B cell (primary cell): Measurements from ENCODE around the gene FCER2. TPM values are rescaled to one million over a fixed set of nuclear protein-coding genes. Genes with fewer than 3 reads are reported as not detected.

Source experiments
- ATAC-seq: fragments of 200-7000 bp; cut with Tn5 transposase; one replicate; pipeline ENCODE4 v1.10.0; 2021; ENCODE audit warnings: low read depth, mild to moderate bottlenecking, moderate number of reproducible peaks, moderate library complexity
- CTCF ChIA-PET: fragments of 350-600 bp; sonication (Branson Sonifier 250); formaldehyde crosslinking; loops from one replicate; lab custom pipeline; 2021; ENCODE audit warnings: antibody characterized with exemption, inconsistent platforms; lab: Charles Lee
- POLR2A ChIA-PET: fragments of 350-600 bp; sonication (Branson Sonifier 250); formaldehyde crosslinking; loops from one replicate; lab custom pipeline; 2021; ENCODE audit warnings: antibody characterized with exemption; lab: Charles Lee
- DNase-seq: peaks from one replicate; pipeline ENCODE4 v3.0.0; 2013
- H2AFZ ChIP-seq: 2 replicates; pipeline ENCODE4 v1.6.1; 2012; ENCODE audit warnings: mild to moderate bottlenecking, low read depth, low read length; ENCODE audit not compliant: insufficient read depth, poor library complexity, severe bottlenecking
- H3K27ac ChIP-seq, 2 donors: 1 replicate in 1 of 2; 2 replicates in 1 of 2; pipeline ENCODE4 v1.5.1; 2012 to 2013; ENCODE audit warnings: low read length in 2 of 2, mild to moderate bottlenecking in 2 of 2, moderate library complexity in 1 of 2
- H3K27me3 ChIP-seq, 4 experiments: fragments of 200-600 bp in 1 of 4; sonication (generic) in 1 of 4; replicated peaks in 1 of 4; 1 replicate in 2 of 4; 2 replicates in 2 of 4; pipeline versions ENCODE4 v1.6.1 to v1.7.0; 2013 to 2016; ENCODE audit warnings: low read length in 3 of 4, mild to moderate bottlenecking in 2 of 4, mixed read lengths in 1 of 4, moderate library complexity in 1 of 4; ENCODE audit not compliant: insufficient read depth in 4 of 4, control insufficient read depth in 3 of 4; ENCODE audit errors: control extremely low read depth in 1 of 4
- H3K36me3 ChIP-seq, 2 experiments: replicated peaks in 1 of 2; 1 replicate in 1 of 2; 2 replicates in 1 of 2; pipeline versions ENCODE4 v1.6.1 to v1.7.1; 2013; ENCODE audit warnings: low read length in 1 of 2; ENCODE audit not compliant: insufficient read depth in 2 of 2, control insufficient read depth in 1 of 2; ENCODE audit errors: control extremely low read depth in 1 of 2, extremely low read depth in 1 of 2
- H3K4me1 ChIP-seq, 2 donors: fragments of 200-600 bp in 1 of 2; sonication (generic) in 1 of 2; 1 replicate in 1 of 2; 2 replicates in 1 of 2; pipeline versions ENCODE4 v1.5.1 to v1.6.1; 2013 to 2017; ENCODE audit warnings: low read length in 2 of 2; ENCODE audit not compliant: control insufficient read depth in 2 of 2, insufficient read depth in 2 of 2
- H3K4me2 ChIP-seq: replicated peaks from 2 replicates; pipeline ENCODE3; 2012; ENCODE audit warnings: mild to moderate bottlenecking, low read depth, low read length; ENCODE audit not compliant: poor library complexity, severe bottlenecking
- H3K4me3 ChIP-seq, 5 experiments: fragments of 200-600 bp in 1 of 5; sonication (generic) in 1 of 5; 1 replicate in 3 of 5; 2 replicates in 2 of 5; pipeline versions ENCODE4 v1.5.1 to v1.7.0; 2011 to 2016; ENCODE audit warnings: low read length in 4 of 5, mild to moderate bottlenecking in 4 of 5, low read depth in 2 of 5, control low read depth in 1 of 5, moderate library complexity in 1 of 5; ENCODE audit not compliant: insufficient read depth in 1 of 5; ENCODE audit errors: control extremely low read depth in 1 of 5, extremely low read depth in 1 of 5
- H3K79me2 ChIP-seq: fragments of 200-600 bp; sonication (generic); one replicate; pipeline ENCODE4 v1.6.0; 2016; ENCODE audit warnings: low read length; ENCODE audit not compliant: control insufficient read depth, insufficient read depth
- H3K9ac ChIP-seq: fragments of 200-600 bp; sonication (generic); 2 replicates; pipeline ENCODE4 v1.6.1; 2017; ENCODE audit warnings: mild to moderate bottlenecking, low read length, moderate library complexity
- H3K9me3 ChIP-seq, 3 donors: one replicate each; pipeline versions ENCODE4 v1.6.1 to v1.7.1; 2013; ENCODE audit warnings: low read length in 2 of 3; ENCODE audit not compliant: control insufficient read depth in 2 of 3, insufficient read depth in 1 of 3; ENCODE audit errors: control extremely low read depth in 1 of 3
- H4K20me1 ChIP-seq: 2 replicates; pipeline ENCODE4 v1.6.0; 2012; ENCODE audit warnings: mild to moderate bottlenecking, low read length; ENCODE audit not compliant: insufficient read depth, control insufficient read depth, poor library complexity, severe bottlenecking
- H3K27ac Mint-ChIP-seq: one replicate; pipeline ENCODE4 v1.8.0; 2021; ENCODE audit warnings: mixed read lengths
- H3K27me3 Mint-ChIP-seq: one replicate; pipeline ENCODE4 v1.8.0; 2021; ENCODE audit warnings: mixed read lengths
- H3K4me1 Mint-ChIP-seq: one replicate; pipeline ENCODE4 v1.8.0; 2021; ENCODE audit warnings: mixed read lengths
- H3K4me3 Mint-ChIP-seq: one replicate; pipeline ENCODE4 v1.8.0; 2021; ENCODE audit warnings: mixed read lengths
- H3K9me3 Mint-ChIP-seq: one replicate; pipeline ENCODE4 v1.8.0; 2022; ENCODE audit warnings: mixed read lengths; ENCODE audit not compliant: insufficient read depth
- CTCF ChIP-seq: fragments of 200-600 bp; IDR thresholded peaks from one replicate; pipeline ENCODE4 v1.8.0; 2022; ENCODE audit warnings: antibody characterized with exemption, mild to moderate bottlenecking
- EZH2 ChIP-seq: IDR thresholded peaks from 2 replicates; pipeline ENCODE4 v1.6.1; 2012; ENCODE audit warnings: borderline replicate concordance, low read depth, mild to moderate bottlenecking, moderate library complexity, low read length; ENCODE audit not compliant: insufficient read depth, poor library complexity, severe bottlenecking
- WGBS: methylation state at CpG from one replicate; pipeline ENCODE4 v1.1.5; 2013; ENCODE audit warnings: missing lambda C conversion rate; ENCODE audit not compliant: insufficient coverage; 5-methylcytosine and 5-hydroxymethylcytosine counted together
- intact Hi-C: fragments of 100-400 bp; cut with micrococcal nuclease; formaldehyde crosslinking; loops from one replicate; pipeline ENCODE4 v1.10.0; 2022
- polyA plus RNA-seq: library from polyadenylated mRNA; depleted of rRNA; stranded (reverse); fragments of >200 nt; gene quantifications from 2 replicates; pipeline ENCODE4 v1.2.3, GENCODE V29; 2012
- total RNA-seq, 2 donors: library from RNA; stranded (reverse); fragments of 120-200 nt in 1 of 2; gene quantifications; 1 replicate in 1 of 2; 2 replicates in 1 of 2; pipeline versions ENCODE4 v1.2.3 to v1.2.4, GENCODE V29; 2013 to 2022

FCER2 gene
- total and polyA plus RNA-seq, 2 donors (not counting 1 experiment from before 2014, with no cell fraction given), result 17.1 to 419 TPM

- DNase-seq, result no peak
These were observed 38.1 kb upstream of the FCER2 start for GRCh38 chr19:7739801-7740681.

More at GRCh38 chr19:7739801-7740681, 38.1 kb upstream of the FCER2 start:
- Histone ChIP-seq H3K27ac (no peak overlapping the region), H3K4me1 (peaks cover 17 to 18% of the 10 kb centered on the region in 2 donors), H3K4me3 (no peak overlapping the region), H3K9ac (no peak overlapping the region), H3K4me2 (no peak overlapping the region), H3K27me3 (no peaks in the 10 kb centered on the region), H3K9me3 (no peaks in the 10 kb centered on the region), H2AFZ (no peak overlapping the region), H3K79me2 (no peaks in the 10 kb centered on the region), H3K36me3 (no peaks in the 10 kb centered on the region), H4K20me1 (no peaks in the 10 kb centered on the region)
- ATAC-seq, result no peak
- TF ChIP-seq EZH2 (no peak), CTCF (no peak)
- intact Hi-C loops, result loop anchor here (5.0 kb wide), 1 partner anchor 57 kb away; no protein-coding TSS in a partner anchor
- Mint-ChIP-seq H3K27ac (no peak overlapping the region), H3K4me1 (peaks cover 40% of the 10 kb centered on the region), H3K9me3 (no peaks in the 10 kb centered on the region), H3K27me3 (peaks cover 8% of the 10 kb centered on the region), H3K4me3 (no peak overlapping the region)
- ChIA-PET POLR2A (no interaction called here), CTCF (interaction anchor here (0.7 to 1.4 kb wide), 3 partner anchors 11 to 59 kb away, joined by 3 to 5 read pairs (median 3); partner anchors contain the start of gene TRAPPC5)
- 78% methylated on average over 15 of the region's 19 CpGs for WGBS
